ENCODE measurements around the gene MORN1.
A peak's percentile ranks its signal among the peaks of the same experiment; 100 is the strongest.

Gene MORN1

DNA sequence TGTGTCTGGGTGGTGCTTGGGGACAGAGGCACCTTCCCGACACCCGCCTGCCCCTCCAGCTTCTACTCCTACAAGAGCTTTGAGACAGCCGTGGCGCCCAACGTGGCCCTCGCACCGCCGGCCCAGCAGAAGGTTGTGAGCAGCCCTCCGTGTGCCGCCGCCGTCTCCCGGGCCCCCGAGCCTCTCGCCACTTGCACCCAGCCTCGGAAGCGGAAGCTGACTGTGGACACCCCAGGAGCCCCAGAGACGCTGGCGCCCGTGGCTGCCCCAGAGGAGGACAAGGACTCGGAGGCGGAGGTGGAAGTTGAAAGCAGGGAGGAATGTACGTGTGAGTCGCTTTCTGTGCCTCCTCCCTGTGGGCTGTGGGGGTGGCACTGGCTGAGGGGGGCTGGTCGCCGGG, 87.6 kb downstream of the MORN1 start:
- H3K27me3 ChIP-seq (replicated peaks; ENCODE audit: control insufficient read depth, insufficient read depth, low read length): no peaks in the 10 kb centered on the region
- H3K36me3 ChIP-seq (ENCODE audit: control insufficient read depth, insufficient read depth, low read length): peaks cover 12% of the 10 kb centered on the region
- no peak for TF ChIP-seq CTCF (IDR thresholded peaks at IDR 0.05; ENCODE audit: insufficient read depth, low read length, poor library complexity, severe bottlenecking)

DNA sequence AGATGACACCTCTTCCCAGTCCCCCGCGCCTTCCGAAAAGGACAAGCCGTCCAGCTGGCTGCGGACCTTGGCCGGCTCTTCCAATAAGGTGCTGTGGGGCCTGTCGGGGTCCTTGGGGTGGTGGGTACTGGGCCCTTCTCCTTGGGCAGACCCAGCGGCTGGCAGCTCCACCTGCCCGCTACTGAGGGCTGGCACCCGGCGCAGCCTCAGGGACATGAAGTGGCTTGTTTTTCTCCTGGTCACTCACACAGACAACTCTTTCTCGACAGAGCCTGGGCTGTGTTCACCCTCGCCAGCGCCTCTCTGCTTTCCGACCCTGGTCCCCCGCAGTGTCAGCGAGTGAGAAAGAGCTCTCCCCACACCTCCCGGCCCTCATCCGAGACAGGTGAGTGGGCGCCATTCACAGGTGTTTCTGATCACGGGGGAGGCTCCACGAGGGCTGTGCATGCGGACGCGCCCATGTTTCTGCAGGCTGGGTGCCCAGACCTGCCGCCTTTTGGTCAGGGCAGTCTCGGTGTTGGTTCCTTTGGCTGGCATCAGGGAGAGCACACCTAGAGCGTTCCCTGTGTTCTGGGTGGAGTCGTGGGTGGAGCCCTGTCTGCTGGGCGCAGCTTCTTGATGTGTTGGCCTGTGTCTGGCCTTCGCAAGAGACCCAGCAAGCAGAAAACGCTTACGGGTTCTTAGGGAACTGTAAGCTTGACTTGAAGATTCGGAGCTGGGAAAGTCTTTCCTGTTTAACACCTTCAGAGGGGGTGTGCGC, 88.2 kb downstream of the MORN1 start:
- H3K27me3 ChIP-seq (replicated peaks; ENCODE audit: control insufficient read depth, insufficient read depth, low read length): no peaks in the 10 kb centered on the region
- H3K36me3 ChIP-seq (ENCODE audit: control insufficient read depth, insufficient read depth, low read length): peaks cover 11% of the 10 kb centered on the region
- no peak for DNase-seq (ENCODE audit: extremely low read depth, insufficient read length)
- no peak overlapping the region for H3K4me3 ChIP-seq (replicated peaks; ENCODE audit: low read depth, low read length)
- TF ChIP-seq CTCF (IDR thresholded peaks at IDR 0.05; ENCODE audit: insufficient read depth, low read length, poor library complexity, severe bottlenecking): no peak

More for the DNA sequence above, 87.6 kb downstream of the MORN1 start:
- no peak for DNase-seq (ENCODE audit: extremely low read depth, insufficient read length)
- no peak overlapping the region for H3K4me3 ChIP-seq (replicated peaks; ENCODE audit: low read depth, low read length)

DNA sequence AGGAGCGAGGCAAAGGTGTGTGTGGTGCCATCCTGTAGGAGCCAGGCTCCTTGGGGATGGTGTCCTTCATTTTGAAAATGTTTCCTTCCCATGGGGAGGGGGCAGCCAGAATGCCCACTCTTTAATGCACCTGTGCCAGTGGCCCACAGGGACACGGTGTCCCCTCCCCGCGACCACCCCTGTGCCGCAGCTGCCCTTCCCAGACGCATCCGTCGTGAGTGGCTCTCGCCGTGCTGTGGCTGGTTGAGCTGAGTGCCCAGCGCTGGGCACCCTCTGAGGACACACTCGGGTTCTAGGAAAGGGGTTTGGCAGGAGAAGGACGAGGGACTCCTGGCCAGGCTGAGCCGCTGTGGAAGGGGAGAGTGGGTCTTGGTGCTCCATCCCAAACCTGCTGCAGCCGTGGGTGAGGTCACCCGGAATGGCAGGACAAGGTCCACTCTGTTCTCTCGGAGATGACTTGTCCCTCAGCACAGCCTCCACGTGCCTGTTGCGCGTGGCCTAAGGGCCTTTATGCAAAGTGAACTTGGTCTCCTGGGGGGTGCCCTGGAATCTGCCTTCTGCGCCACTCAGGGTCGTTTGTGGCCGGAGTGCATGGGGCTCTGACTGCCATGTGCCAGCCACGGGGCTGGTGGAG, 88.9 kb downstream of the MORN1 start:
- peaks cover 10% of the 10 kb centered on the region for H3K36me3 ChIP-seq (ENCODE audit: control insufficient read depth, insufficient read depth, low read length)
- no peaks in the 10 kb centered on the region for H3K27me3 ChIP-seq (replicated peaks; ENCODE audit: control insufficient read depth, insufficient read depth, low read length)
- H3K4me3 ChIP-seq (replicated peaks; ENCODE audit: low read depth, low read length): no peak overlapping the region
- no peak for DNase-seq (ENCODE audit: extremely low read depth, insufficient read length)
- no peak for TF ChIP-seq CTCF (IDR thresholded peaks at IDR 0.05; ENCODE audit: insufficient read depth, low read length, poor library complexity, severe bottlenecking)

DNA sequence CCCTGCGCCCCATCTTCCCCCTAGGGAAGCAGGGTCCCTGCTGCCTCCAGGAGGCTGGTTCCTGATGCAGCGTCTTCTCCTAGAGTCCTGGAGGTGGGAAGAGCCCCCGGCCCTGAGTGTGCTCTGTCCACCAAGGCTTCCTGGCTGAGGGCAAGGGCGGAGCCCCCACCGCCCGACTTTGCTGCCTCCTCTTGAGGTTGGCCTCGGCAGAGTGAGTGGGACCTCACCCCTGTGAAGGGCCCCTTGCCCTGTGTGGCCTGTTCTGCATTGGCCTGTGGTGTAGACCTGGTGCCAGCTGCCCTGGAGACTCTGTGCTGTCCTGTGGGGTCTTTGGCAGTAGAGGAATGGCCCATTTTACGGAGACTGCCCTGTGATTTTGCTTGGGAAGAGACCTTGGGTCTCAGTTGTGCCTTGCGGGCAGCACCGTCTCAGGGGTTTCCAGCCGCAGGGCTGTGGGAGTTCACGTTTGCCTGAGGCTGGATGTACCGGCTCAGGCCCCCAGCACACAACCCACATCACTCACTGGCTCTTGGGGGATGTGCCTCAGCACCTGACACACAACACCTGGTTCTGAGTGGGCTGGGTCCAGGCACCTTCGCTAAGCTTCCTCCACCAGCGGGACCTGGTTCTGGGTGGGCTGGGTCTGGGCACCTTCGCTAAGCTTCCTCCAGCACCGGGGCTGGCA, 89.6 kb downstream of the MORN1 start:
- peak overlapping the region; percentile 61 for H3K4me3 ChIP-seq (replicated peaks; ENCODE audit: low read depth, low read length)
- H3K27me3 ChIP-seq (replicated peaks; ENCODE audit: control insufficient read depth, insufficient read depth, low read length): no peaks in the 10 kb centered on the region
- H3K36me3 ChIP-seq (ENCODE audit: control insufficient read depth, insufficient read depth, low read length): peaks cover 10% of the 10 kb centered on the region
- no peak for DNase-seq (ENCODE audit: extremely low read depth, insufficient read length)
- TF ChIP-seq CTCF (IDR thresholded peaks at IDR 0.05; ENCODE audit: insufficient read depth, low read length, poor library complexity, severe bottlenecking): no peak

GRCh38 chr1:2300851-2301606, 90.3 kb downstream of the MORN1 start:
- peak overlapping the region; percentile 61 for H3K4me3 ChIP-seq (replicated peaks; ENCODE audit: low read depth, low read length)
- TF ChIP-seq CTCF (IDR thresholded peaks at IDR 0.05; ENCODE audit: insufficient read depth, low read length, poor library complexity, severe bottlenecking): no peak
- peak; percentile 87 for DNase-seq (ENCODE audit: extremely low read depth, insufficient read length)
- no peaks in the 10 kb centered on the region for H3K27me3 ChIP-seq (replicated peaks; ENCODE audit: control insufficient read depth, insufficient read depth, low read length)
- H3K36me3 ChIP-seq (ENCODE audit: control insufficient read depth, insufficient read depth, low read length): peaks cover 8% of the 10 kb centered on the region

All from GM06990 (cell line).